Measurements from ENCODE around the gene AK5.
A peak's percentile ranks its signal among the peaks of the same experiment; 100 is the strongest.

The AK5 gene

GRCh38 chr1:77370161-77370560 lies 88.3 kb downstream of the AK5 start:
- no peak for TF ChIP-seq CTCF (IDR thresholded peaks at IDR 0.05; ENCODE audit: insufficient read depth, low read length, missing control alignments)

GRCh38 chr1:77370583-77371306 lies 88.9 kb downstream of the AK5 start:
- DNase-seq (ENCODE audit: low read depth, low spot score): peak; percentile 92
- POLR2A ChIA-PET: interaction anchor here (0.6 to 1.5 kb wide), 2 partner anchors 23 to 24 kb away, joined by 3 to 4 read pairs; no protein-coding TSS in a partner anchor
- no peak overlapping the region for H3K4me3 ChIP-seq (ENCODE audit: low read depth, low read length)
- TF ChIP-seq CTCF (IDR thresholded peaks at IDR 0.05; ENCODE audit: insufficient read depth, low read length, missing control alignments): no peak
- CTCF ChIA-PET: no interaction called here

More at GRCh38 chr1:77370161-77370560, 88.3 kb downstream of the AK5 start:
- H3K4me3 ChIP-seq (ENCODE audit: low read depth, low read length): no peak overlapping the region
- ChIA-PET CTCF (no interaction called here), POLR2A (interaction anchor here (1.5 kb wide), 1 partner anchor 23 kb away, joined by 4 read pairs; no protein-coding TSS in a partner anchor)
- no peak for DNase-seq (ENCODE audit: low read depth, low spot score)

- H3K4me3 ChIP-seq (ENCODE audit: low read depth, low read length): no peak overlapping the region; the same call in 1 of the 2 replicates
- POLR2A ChIA-PET: interaction anchor here (0.6 to 1.5 kb wide), 2 partner anchors 23 to 24 kb away, joined by 3 to 4 read pairs; no protein-coding TSS in a partner anchor
- CTCF ChIA-PET: interaction anchor here (1.3 kb wide), 1 partner anchor 162 kb away, joined by 3 read pairs; no protein-coding TSS in a partner anchor
- no peak for TF ChIP-seq CTCF (IDR thresholded peaks at IDR 0.05; ENCODE audit: insufficient read depth, low read length, missing control alignments)
- DNase-seq (ENCODE audit: low read depth, low spot score): no peak
Measured at GRCh38 chr1:77371396-77371795, 89.6 kb downstream of the AK5 start.

- no peak overlapping the region for H3K4me3 ChIP-seq (ENCODE audit: low read depth, low read length)
- no peak for DNase-seq (ENCODE audit: low read depth, low spot score)
- ChIA-PET CTCF (no interaction called here), POLR2A (no interaction called here)
- TF ChIP-seq CTCF (IDR thresholded peaks at IDR 0.05; ENCODE audit: insufficient read depth, low read length, missing control alignments): no peak
Measured at GRCh38 chr1:77373702-77374101, 91.9 kb downstream of the AK5 start.

- ChIA-PET POLR2A (no interaction called here), CTCF (no interaction called here)
- no peak for DNase-seq (ENCODE audit: low read depth, low spot score)
- H3K4me3 ChIP-seq (ENCODE audit: low read depth, low read length): no peak overlapping the region
- no peak for TF ChIP-seq CTCF (IDR thresholded peaks at IDR 0.05; ENCODE audit: insufficient read depth, low read length, missing control alignments)
Measured at GRCh38 chr1:77375541-77375940, 93.7 kb downstream of the AK5 start.

GRCh38 chr1:77375990-77376389 lies 94.2 kb downstream of the AK5 start:
- TF ChIP-seq CTCF (IDR thresholded peaks at IDR 0.05; ENCODE audit: insufficient read depth, low read length, missing control alignments): no peak
- no peak for DNase-seq (ENCODE audit: low read depth, low spot score)
- no peak overlapping the region for H3K4me3 ChIP-seq (ENCODE audit: low read depth, low read length)
- POLR2A ChIA-PET: no interaction called here
- CTCF ChIA-PET: no interaction called here
